HG03060 (cell line): ENCODE measurements around the gene ABCA7.

Experiments used
- ATAC-seq: cut with Tn5 transposase; IDR thresholded peaks from one replicate; pipeline ENCODE4 v1.9.1; 2021; ENCODE audit warnings: low read depth, moderate number of reproducible peaks; ENCODE audit not compliant: unreplicated experiment

ABCA7 gene, protein sequence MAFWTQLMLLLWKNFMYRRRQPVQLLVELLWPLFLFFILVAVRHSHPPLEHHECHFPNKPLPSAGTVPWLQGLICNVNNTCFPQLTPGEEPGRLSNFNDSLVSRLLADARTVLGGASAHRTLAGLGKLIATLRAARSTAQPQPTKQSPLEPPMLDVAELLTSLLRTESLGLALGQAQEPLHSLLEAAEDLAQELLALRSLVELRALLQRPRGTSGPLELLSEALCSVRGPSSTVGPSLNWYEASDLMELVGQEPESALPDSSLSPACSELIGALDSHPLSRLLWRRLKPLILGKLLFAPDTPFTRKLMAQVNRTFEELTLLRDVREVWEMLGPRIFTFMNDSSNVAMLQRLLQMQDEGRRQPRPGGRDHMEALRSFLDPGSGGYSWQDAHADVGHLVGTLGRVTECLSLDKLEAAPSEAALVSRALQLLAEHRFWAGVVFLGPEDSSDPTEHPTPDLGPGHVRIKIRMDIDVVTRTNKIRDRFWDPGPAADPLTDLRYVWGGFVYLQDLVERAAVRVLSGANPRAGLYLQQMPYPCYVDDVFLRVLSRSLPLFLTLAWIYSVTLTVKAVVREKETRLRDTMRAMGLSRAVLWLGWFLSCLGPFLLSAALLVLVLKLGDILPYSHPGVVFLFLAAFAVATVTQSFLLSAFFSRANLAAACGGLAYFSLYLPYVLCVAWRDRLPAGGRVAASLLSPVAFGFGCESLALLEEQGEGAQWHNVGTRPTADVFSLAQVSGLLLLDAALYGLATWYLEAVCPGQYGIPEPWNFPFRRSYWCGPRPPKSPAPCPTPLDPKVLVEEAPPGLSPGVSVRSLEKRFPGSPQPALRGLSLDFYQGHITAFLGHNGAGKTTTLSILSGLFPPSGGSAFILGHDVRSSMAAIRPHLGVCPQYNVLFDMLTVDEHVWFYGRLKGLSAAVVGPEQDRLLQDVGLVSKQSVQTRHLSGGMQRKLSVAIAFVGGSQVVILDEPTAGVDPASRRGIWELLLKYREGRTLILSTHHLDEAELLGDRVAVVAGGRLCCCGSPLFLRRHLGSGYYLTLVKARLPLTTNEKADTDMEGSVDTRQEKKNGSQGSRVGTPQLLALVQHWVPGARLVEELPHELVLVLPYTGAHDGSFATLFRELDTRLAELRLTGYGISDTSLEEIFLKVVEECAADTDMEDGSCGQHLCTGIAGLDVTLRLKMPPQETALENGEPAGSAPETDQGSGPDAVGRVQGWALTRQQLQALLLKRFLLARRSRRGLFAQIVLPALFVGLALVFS (N-terminal part only)

DNA sequence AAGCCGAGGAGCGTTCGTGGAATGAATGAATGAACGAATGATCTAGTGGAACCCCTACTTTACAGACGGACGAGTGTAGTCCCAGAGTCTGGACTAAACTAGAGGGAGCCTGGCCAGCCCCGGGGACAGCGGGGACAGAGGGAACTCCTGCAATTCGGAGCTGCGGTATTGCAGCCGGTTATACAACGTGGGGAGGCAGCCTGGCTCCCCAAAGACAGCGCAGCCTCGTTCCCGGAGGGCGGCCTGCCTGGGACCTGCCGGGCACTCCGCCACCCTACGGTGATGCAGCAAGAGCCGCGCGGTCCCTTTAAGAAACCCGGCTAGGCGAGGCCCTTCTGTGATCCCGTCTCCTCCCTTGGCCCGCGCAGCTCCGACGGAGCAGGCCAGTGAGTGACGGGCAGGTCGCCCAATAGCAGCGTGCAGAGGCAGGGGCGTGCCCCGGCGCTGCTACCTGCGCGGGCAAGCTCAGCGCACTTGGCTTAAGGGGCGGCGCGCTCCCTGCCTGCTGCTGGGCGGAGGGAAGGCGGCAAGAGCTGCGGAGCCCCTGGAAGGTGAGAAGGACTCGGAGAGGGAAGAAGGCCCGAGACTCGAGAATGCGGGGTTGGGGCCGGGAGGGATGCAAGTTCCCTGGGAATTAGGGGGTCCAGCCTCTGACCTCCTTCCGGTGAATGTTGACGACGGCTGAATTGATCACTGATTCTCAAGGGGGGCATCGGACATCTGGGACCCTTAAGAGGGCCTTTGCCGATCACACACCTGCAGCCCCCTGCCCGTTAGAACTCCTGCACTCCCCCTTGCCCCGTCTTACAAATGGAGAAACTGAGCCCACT lies at the start of gene ABCA7:
ABCA7 (plus strand) TSS at position 462 of the 830 bp plus-strand sequence. CDS start 1,255 bp downstream, outside the sequence.
- peak; percentile 43 for ATAC-seq

DNA sequence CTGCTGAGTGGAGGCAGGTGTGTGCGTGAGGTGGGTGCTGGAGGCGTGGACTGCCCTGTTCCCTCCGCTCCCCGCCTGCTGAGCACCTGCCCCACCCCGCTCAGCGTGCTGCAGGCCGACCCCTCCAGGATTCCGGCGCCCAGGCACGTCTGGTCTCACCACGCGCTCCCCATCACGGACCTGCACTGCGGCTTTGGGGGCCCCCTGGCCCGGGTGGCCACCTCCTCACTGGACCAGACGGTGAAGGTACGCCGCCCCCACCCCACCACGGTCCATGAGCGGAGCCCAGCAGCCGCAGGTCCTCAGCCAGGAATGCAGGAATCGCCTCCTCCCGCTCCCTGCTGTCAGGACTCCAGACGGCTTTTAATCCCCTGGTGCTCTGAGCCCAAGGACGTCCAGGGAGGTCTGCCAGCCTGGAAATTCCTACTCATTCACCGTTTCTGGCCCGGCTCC lies 49.8 kb upstream of the ABCA7 start:
- ATAC-seq, result no peak

GRCh38 chr19:990746-991145 lies 49.2 kb upstream of the ABCA7 start:
- ATAC-seq, result no peak

DNA sequence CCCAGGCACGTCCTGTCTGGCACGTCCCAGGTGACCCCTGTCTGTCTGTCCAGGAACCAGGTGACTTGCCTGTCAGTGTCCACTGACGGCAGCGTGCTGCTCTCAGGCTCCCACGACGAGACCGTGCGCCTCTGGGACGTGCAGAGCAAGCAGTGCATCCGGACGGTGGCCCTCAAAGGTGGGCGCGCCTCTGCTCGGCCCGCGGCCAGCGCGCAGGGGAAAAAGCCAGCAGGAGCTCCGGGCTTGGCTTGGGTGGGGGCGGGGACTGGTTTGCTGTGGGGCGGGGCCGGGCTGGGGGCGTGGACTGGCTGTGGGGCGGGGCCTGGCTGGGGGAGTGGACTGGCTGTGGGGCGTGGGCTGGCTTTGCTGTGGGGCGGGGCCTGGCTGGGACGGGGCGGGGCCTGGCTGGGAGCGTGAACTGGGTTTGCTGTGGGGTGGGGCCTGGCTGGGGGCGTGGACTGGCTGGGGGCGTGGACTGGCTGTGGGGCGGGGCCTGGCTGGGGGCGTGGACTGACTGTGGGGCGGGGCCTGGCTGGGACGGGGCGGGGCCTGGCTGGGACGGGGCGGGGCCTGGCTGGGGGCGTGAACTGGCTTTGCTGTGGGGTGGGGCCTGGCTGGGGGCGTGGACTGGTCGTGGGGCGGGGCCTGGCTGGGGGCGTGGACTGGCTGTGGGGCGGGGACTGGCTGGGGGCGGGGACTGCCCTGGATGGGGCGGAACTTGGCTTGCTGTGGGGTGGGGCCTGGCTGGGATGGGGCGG lies 48.6 kb upstream of the ABCA7 start:
- no peak for ATAC-seq

GRCh38 chr19:991932-992669 lies 47.8 kb upstream of the ABCA7 start:
- no peak for ATAC-seq

DNA sequence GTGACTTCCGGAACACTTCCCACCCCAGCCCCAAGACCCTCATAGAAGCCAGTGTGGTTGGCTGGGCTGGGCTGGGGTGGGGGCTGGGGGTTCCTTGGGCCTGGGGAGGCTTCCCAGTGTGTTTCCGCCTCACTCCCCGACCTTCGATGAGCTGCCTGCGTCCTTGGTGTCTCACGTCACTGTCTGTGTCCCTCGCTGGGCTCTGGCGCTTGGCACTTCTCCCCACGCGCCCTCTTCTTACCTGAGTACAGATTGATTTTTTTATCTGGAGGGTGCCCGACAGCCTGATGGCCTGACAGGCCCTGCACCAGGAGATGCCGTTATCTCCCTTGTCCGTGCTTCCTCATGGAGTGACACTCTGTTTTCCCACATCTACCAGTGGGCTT lies 47.2 kb upstream of the ABCA7 start:
- ATAC-seq, result no peak

DNA sequence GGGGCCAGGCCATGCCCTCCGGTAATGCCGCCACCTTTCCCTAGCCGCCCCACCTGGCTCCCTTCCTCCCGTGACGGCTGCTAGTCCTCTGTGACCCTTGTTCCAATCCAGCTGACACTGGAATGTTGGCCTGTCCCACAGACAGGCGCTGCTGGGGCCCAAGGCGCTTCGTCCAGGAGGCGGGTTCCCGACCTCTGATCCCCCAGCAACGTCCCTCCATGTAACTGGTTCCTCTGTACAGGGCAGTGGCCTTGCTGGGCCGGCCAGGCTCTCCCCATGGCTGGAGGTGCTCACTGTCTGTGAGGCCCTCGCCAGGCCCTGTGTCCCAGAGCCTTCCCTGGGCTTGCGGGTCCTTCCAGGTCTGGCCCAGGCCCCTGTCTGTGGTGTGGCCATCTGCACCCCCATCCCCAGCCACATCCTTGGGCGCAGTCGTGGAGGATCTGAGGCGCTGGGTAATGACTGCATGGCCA lies 46.5 kb upstream of the ABCA7 start:
- ATAC-seq, result no peak

DNA sequence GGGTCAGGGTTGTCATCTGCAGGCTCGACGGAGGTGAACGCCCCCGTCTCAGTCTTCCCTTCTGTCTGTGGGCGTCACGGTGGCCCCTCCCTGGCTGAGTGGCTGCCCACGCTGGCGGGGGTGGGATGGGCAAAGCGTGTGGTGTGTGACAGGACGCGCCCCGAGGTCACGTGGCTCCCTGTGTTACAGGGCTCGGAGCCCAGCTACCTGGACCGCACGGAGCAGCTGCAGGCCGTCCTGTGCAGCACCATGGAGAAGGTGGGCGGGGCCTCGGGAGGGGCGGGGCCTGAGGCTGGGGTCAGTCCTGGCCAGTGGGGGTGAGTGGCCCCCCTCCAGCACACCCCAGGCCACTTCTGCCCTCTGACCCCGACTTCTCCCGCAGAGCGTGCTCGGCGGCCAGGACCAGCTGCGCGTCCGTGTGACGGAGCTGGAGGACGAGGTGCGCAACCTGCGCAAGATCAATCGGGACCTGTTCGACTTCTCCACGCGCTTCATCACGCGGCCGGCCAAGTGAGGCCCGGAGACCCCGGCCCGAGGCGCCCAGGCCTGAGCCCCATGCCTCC lies 46.0 kb upstream of the ABCA7 start:
- no peak for ATAC-seq

DNA sequence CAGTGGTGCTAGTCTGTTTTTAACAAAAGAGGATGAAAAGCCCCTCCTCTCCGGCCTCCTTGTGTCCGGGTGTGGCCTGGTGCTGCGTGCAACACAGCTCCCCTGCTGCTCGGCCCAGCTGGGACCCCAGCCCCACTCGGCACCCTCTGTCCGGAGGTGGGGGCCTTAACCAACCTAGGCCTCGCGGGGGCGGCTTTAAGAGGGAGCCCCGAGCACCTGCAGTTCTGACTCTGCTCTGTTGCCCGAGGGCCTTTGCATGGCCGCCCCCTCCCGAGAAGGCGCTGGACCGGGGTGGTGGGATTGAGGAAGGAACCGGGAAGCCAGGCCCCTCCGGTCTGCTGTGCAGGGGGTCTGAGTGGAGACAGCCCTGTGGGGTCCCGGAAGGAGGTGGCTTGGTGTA lies 45.4 kb upstream of the ABCA7 start:
- no peak for ATAC-seq

DNA sequence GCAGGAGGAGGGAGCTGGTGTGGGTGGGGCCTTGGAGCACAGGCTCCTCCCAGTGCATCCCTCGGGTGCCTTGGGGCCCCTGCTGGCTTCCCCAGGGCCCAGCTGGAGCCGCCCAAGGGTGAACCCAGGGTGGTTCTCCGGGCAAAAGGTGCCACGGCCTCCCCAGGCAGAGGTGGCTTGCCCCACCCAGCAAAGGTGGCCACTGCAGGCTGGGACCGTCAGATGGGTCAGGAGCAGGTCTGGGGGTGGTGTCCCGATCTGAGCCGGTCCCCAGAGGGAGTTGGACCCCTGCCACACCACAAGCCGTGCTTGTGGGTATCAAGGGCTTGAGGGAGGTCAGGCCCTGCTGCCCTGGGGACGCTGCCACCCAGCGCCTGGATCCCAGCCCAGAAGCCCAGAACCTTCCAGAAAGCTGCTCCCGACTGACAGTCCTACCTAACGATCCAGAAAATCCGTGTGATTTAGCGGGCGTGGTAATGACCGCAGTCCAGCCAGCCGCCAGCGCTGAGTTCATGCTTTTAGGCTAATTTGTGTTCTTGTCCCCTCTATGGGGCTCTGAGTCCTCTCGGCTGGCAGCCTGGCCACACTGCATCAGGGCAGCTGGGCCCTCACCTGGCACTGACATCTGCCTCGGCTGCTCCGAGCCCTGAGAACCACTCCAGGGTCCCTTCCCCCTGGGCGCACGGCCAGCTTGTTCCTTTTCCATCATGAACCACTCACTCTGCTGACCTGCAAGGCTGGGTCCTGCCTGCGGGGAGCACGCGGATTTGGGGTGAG lies 44.7 kb upstream of the ABCA7 start:
- no peak for ATAC-seq

- no peak for ATAC-seq
Measured at GRCh38 chr19:996051-996838, 43.7 kb upstream of the ABCA7 start.

- ATAC-seq, result no peak
Measured at GRCh38 chr19:998064-998463, 41.8 kb upstream of the ABCA7 start.

DNA sequence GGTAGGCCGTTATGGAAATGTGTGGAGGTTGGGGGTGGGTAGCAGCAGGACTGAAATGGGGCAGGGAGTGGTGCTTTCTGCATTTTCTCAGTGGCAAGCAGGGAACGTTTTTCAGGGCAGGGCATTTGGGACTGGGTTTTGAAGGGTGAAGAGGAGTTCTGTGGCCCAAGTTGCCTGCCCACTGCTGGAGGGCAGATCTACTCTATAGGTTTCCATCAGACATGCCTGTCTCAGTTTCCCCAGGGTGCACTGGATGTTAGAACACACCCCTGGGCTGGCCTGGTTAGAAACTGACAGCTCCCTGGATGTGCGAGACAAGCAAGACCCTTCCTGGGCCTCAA lies 40.6 kb upstream of the ABCA7 start:
- ATAC-seq, result no peak

- ATAC-seq, result no peak
Measured at GRCh38 chr19:1000095-1000494, 39.8 kb upstream of the ABCA7 start, which contains the start of gene GRIN3B. Gene GRIN3B, plus strand, starts transcription at chr19:1000419. Its CDS starts 19 bp downstream, at chr19:1000438.

DNA sequence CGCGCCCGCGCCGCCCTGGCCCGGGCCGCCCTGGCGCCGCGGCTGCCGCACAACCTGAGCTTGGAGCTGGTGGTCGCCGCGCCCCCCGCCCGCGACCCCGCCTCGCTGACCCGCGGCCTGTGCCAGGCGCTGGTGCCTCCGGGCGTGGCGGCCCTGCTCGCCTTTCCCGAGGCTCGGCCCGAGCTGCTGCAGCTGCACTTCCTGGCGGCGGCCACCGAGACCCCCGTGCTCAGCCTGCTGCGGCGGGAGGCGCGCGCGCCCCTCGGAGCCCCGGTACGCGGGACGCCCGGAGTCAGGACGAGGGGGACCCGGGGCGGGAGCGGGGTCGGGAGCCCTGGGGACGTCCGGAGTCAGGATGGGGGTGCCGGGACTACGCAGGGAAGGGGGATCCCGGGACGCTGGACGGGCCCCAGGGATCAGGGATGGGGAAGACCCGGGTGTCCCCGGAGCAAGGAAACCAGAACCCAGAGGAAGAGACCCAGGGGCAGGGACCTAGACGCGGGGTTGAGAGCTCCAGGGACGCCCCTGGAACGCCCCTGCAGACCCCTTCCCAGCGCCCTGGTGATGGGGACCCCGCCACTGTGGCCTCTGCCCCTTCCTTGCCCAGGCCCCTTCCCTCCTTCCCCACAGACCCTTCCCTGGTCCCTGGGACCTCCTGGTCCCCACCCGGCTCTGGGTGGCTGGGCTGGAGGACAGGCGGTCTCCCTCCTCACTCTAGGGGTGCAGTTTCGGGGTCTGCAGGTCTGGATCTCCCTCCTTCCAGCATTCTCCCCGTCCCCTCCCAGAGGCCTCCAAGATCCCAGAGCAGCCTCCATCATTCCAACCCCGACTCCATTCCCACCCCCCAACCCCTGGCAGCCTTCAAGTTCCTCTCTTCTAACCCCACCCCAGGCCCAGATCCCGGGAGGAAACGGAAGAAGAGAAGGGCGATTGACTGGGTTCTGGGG lies 39.0 kb upstream of the ABCA7 start:
- ATAC-seq, result no peak
